NB4 (cell line): ENCODE data around the gene CROCC2.

Experiments used
- MYC ChIP-seq: IDR thresholded peaks from 2 replicates; pipeline ENCODE4 v1.6.1; 2011; ENCODE audit warnings: low read depth, low read length
- POLR2A ChIP-seq: IDR thresholded peaks from 2 replicates; pipeline ENCODE4 v1.6.1; 2011; ENCODE audit warnings: mild to moderate bottlenecking; ENCODE audit not compliant: insufficient read length; ENCODE audit errors: extremely low read depth
- TF ChIP-seq, protein P1 (sequence below): IDR thresholded peaks from one replicate; pipeline ENCODE4 v1.5.1; 2012; ENCODE audit warnings: low read depth, low read length

DNA sequence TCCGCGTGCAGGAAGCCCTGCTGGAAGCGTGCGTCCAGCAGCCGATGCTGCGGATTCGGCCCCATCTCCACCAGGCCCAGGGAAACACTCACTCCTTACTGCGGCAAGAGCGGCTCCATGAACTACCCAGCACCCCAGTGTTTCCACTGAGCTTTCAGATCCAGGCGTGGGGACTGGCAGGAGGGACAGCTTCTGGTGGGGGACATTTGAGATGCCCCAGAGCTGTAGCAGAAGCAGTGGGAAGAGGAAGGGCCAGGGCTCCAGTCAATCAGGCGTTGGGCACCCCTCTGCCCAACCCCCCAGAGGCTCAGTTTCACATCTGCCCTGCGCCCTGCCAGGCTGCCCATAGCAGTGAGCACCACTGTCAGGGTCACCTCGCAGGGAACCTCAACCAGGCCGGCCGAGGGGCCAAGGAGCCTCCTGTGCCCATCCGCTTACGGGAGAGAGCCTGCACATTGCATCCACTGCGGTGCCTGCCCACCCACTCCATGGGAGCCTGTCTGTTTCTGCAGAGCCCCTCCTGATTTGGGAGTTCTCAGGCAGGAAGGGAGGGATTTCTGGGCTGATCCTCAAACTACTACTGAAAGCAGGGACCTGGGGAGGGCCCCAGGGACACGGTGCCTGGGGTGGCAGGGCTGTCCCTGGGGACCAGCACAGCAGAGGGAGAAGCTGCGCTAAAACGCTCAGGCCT, 32.9 kb upstream of the CROCC2 start:
- no peak for TF ChIP-seq POLR2A
- no peak for TF ChIP-seq MYC
- TF ChIP-seq, protein P1, sequence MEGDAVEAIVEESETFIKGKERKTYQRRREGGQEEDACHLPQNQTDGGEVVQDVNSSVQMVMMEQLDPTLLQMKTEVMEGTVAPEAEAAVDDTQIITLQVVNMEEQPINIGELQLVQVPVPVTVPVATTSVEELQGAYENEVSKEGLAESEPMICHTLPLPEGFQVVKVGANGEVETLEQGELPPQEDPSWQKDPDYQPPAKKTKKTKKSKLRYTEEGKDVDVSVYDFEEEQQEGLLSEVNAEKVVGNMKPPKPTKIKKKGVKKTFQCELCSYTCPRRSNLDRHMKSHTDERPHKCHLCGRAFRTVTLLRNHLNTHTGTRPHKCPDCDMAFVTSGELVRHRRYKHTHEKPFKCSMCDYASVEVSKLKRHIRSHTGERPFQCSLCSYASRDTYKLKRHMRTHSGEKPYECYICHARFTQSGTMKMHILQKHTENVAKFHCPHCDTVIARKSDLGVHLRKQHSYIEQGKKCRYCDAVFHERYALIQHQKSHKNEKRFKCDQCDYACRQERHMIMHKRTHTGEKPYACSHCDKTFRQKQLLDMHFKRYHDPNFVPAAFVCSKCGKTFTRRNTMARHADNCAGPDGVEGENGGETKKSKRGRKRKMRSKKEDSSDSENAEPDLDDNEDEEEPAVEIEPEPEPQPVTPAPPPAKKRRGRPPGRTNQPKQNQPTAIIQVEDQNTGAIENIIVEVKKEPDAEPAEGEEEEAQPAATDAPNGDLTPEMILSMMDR, result no peak
